Upper lobe of left lung (tissue), 6 donors: ENCODE data around the gene CSRP1. TPM values are rescaled to one million over a fixed set of nuclear protein-coding genes. Genes with fewer than 3 reads are reported as not detected.

Experiments used
- ATAC-seq, 2 donors: fragments of 200-7000 bp; cut with Tn5 transposase; one replicate each; pipeline ENCODE4 v1.9.1; 2022; ENCODE audit warnings: mild to moderate bottlenecking in 2 of 2, moderate library complexity in 2 of 2; ENCODE audit not compliant: low FRiP score in 2 of 2
- DNase-seq, 2 donors: peaks; one replicate each; pipeline ENCODE4 v3.0.0-alpha.2; 2019 to 2020
- H3K27ac ChIP-seq, 4 donors: fragments of 200-600 bp; sonication (generic); one replicate each; pipeline ENCODE4 v1.5.1; 2016 to 2019
- H3K27me3 ChIP-seq, 4 donors: fragments of 200-600 bp; sonication (generic); one replicate each; pipeline ENCODE4 v1.5.1; 2017 to 2019
- H3K36me3 ChIP-seq, 4 donors: fragments of 200-600 bp; sonication (generic); one replicate each; pipeline ENCODE4 v1.5.1; 2016 to 2019
- H3K4me1 ChIP-seq, 4 donors: fragments of 200-600 bp; sonication (generic); one replicate each; pipeline ENCODE4 v1.5.1; 2018 to 2019
- H3K4me3 ChIP-seq, 4 donors: fragments of 200-600 bp; sonication (generic); one replicate each; pipeline ENCODE4 v1.5.1; 2017 to 2019; ENCODE audit warnings: mild to moderate bottlenecking in 2 of 4, moderate library complexity in 1 of 4
- H3K9me3 ChIP-seq, 4 donors: fragments of 200-600 bp; sonication (generic); one replicate each; pipeline ENCODE4 v1.5.1; 2018 to 2019
- CTCF ChIP-seq, 6 experiments: fragments of 450-650 bp in 4 of 6; fragments of 200-600 bp in 2 of 6; sonication (generic) in 2 of 6; IDR thresholded peaks; one replicate each; pipeline ENCODE4 v1.5.1; 2016 to 2019; ENCODE audit warnings: antibody characterized with exemption in 6 of 6
- EP300 ChIP-seq, 4 donors: sonication (generic); formaldehyde crosslinking; IDR thresholded peaks; one replicate each; pipeline ENCODE4 v1.5.1; 2017; ENCODE audit warnings: antibody characterized with exemption in 4 of 4, control low read depth in 2 of 4
- POLR2A ChIP-seq, 4 donors: fragments of 450-650 bp; IDR thresholded peaks; one replicate each; pipeline ENCODE4 v1.5.1; 2016 to 2017; ENCODE audit warnings: antibody characterized with exemption in 4 of 4, mild to moderate bottlenecking in 2 of 4
- POLR2AphosphoS5 ChIP-seq, 2 donors: sonication (generic); formaldehyde crosslinking; IDR thresholded peaks; one replicate each; pipeline ENCODE4 v1.5.1; 2017; ENCODE audit warnings: antibody characterized with exemption in 2 of 2
- WGBS, 2 donors: methylation state at CpG; one replicate each; pipeline ENCODE4 v1.1.5; 2017 to 2018; 5-methylcytosine and 5-hydroxymethylcytosine counted together
- total RNA-seq, 6 donors: library from RNA; depleted of rRNA in 4 of 6; stranded (reverse); fragments of >200 nt in 4 of 6; gene quantifications; one replicate each; pipeline versions ENCODE4 v1.1.0 to v1.2.1, GENCODE V29; 2016 to 2021
- donor health status: DM: no; HTN: no; CAD: no; lungs with moderate emphysema.
- donor health status: DM: no; HTN: yes; CAD: no; lungs with severe emphysema.

CSRP1 gene
- total RNA-seq, 6 donors from 2014 or later = 200 to 495 (median 327) TPM

- WGBS, 2 donors = 60 to 90% methylated on average over 4 of the region's 4 CpGs
- peaks cover 0 to 6% (median 4%) of the 10 kb centered on the region in 4 donors for H3K36me3 ChIP-seq
- TF ChIP-seq CTCF (IDR thresholded peaks at IDR 0.05) (no peak), POLR2AphosphoS5 (IDR thresholded peaks at IDR 0.05) (no peak), EP300 (IDR thresholded peaks at IDR 0.05) (no peak), POLR2A (IDR thresholded peaks at IDR 0.05) (no peak)
- DNase-seq = no peak
- H3K27ac ChIP-seq = no peak overlapping the region
- no peak overlapping the region for H3K4me3 ChIP-seq
- ATAC-seq = no peak
- no peaks in the 10 kb centered on the region for H3K9me3 ChIP-seq
- peaks cover 0 to 7% (median 0%) of the 10 kb centered on the region in 4 donors for H3K27me3 ChIP-seq
- H3K4me1 ChIP-seq = peaks cover 21 to 42% (median 27%) of the 10 kb centered on the region in 4 donors
These were observed 36.3 kb downstream of the CSRP1 start for GRCh38 chr1:201470581-201470980.

- H3K27me3 ChIP-seq = peaks cover 0 to 7% (median 0%) of the 10 kb centered on the region in 4 donors
- H3K9me3 ChIP-seq = no peaks in the 10 kb centered on the region
- no peak for TF ChIP-seq POLR2AphosphoS5 (IDR thresholded peaks at IDR 0.05)
- no peak for TF ChIP-seq POLR2A (IDR thresholded peaks at IDR 0.05)
- TF ChIP-seq EP300 (IDR thresholded peaks at IDR 0.05) = no peak
- no peak for DNase-seq
- ATAC-seq = no peak
- H3K36me3 ChIP-seq = peaks cover 0 to 13% (median 10%) of the 10 kb centered on the region in 4 donors
- peak overlapping the region in 3 of 4 donors; percentile 88 to 91 (median 91) for H3K27ac ChIP-seq
- peaks cover 21 to 42% (median 27%) of the 10 kb centered on the region in 4 donors for H3K4me1 ChIP-seq
- H3K4me3 ChIP-seq = peak overlapping the region in 3 of 4 donors; percentile 79 to 95 (median 84)
- 52 to 66% methylated on average over 13 to 16 of the region's 16 CpGs for WGBS, 2 donors
These were observed 37.3 kb downstream of the CSRP1 start for GRCh38 chr1:201469645-201470074.

- TF ChIP-seq POLR2AphosphoS5 (IDR thresholded peaks at IDR 0.05) = peak; percentile 42 to 81
- peak in 1 of 6 experiments; percentile 50 for TF ChIP-seq CTCF (IDR thresholded peaks at IDR 0.05)
- peak in 3 of 4 donors; percentile 58 to 87 (median 73) for TF ChIP-seq POLR2A (IDR thresholded peaks at IDR 0.05)
- TF ChIP-seq EP300 (IDR thresholded peaks at IDR 0.05) = no peak
- WGBS, 2 donors = 1% methylated on average over 14 of the region's 76 CpGs; no CpG with 5 or more reads in 1 of the 2 donors
- Histone ChIP-seq H3K36me3 (peaks cover 0 to 19% (median 13%) of the 10 kb centered on the region in 4 donors), H3K4me1 (peaks cover 21 to 42% (median 27%) of the 10 kb centered on the region in 4 donors), H3K27ac (peak within 1 kb of the TSS; percentile 84 to 91 (median 90)), H3K4me3 (peak within 1 kb of the TSS; percentile 63 to 95 (median 82)), H3K9me3 (no peaks in the 10 kb centered on the region), H3K27me3 (peaks cover 0 to 7% (median 0%) of the 10 kb centered on the region in 4 donors)
- peak; percentile 84 to 93 for ATAC-seq
- peak; percentile 84 to 97 for DNase-seq
These were observed 37.9 kb downstream of the CSRP1 start, which contains the start of gene PHLDA3 for GRCh38 chr1:201468844-201469644. Gene PHLDA3 (minus strand): TSS chr1:201469188. CDS start chr1:201468786, 402 bp downstream.

- WGBS, 2 donors = 1% methylated on average over 16 of the region's 44 CpGs; no CpG with 5 or more reads in 1 of the 2 donors
- Histone ChIP-seq H3K27ac (peak overlapping the region; percentile 84 to 91 (median 90)), H3K4me3 (peak overlapping the region; percentile 63 to 95 (median 82)), H3K27me3 (peaks cover 0 to 7% (median 0%) of the 10 kb centered on the region in 4 donors), H3K36me3 (peaks cover 0 to 19% (median 13%) of the 10 kb centered on the region in 4 donors), H3K9me3 (no peaks in the 10 kb centered on the region), H3K4me1 (peaks cover 21 to 43% (median 27%) of the 10 kb centered on the region in 4 donors)
- TF ChIP-seq POLR2A (IDR thresholded peaks at IDR 0.05) (no peak), POLR2AphosphoS5 (IDR thresholded peaks at IDR 0.05) (no peak), EP300 (IDR thresholded peaks at IDR 0.05) (no peak), CTCF (IDR thresholded peaks at IDR 0.05) (no peak)
- ATAC-seq (peak in 1 of 2 donors; percentile 44), DNase-seq (peak; percentile 31 to 90)
These were observed 38.5 kb downstream of the CSRP1 start for GRCh38 chr1:201468501-201468843.

- peaks cover 38 to 63% (median 42%) of the 10 kb centered on the region in 4 donors for H3K4me1 ChIP-seq
- ATAC-seq = no peak
- DNase-seq = peak in 1 of 2 donors; percentile 68
These were observed 40.4 kb downstream of the CSRP1 start for GRCh38 chr1:201466492-201466891.

More at GRCh38 chr1:201466492-201466891, 40.4 kb downstream of the CSRP1 start:
- H3K36me3 ChIP-seq = peaks cover 0 to 19% (median 13%) of the 10 kb centered on the region in 4 donors
- TF ChIP-seq POLR2A (IDR thresholded peaks at IDR 0.05) (peak in 1 of 4 donors; percentile 10), POLR2AphosphoS5 (IDR thresholded peaks at IDR 0.05) (peak in 1 of 2 donors; percentile 13), CTCF (IDR thresholded peaks at IDR 0.05) (no peak)
- peak overlapping the region; percentile 15 to 91 (median 90) for H3K27ac ChIP-seq
- H3K4me3 ChIP-seq = peak overlapping the region in 3 of 4 donors; percentile 79 to 95 (median 84)
- peaks cover 0 to 7% (median 0%) of the 10 kb centered on the region in 4 donors for H3K27me3 ChIP-seq
- 68 to 76% methylated on average over 3 of the region's 3 CpGs for WGBS, 2 donors
- no peaks in the 10 kb centered on the region for H3K9me3 ChIP-seq
